Fibroblast of lung (primary cell): Measurements from ENCODE around the gene LRRFIP1.

Experiments used
- EZH2 ChIP-seq: IDR thresholded peaks from 2 replicates; pipeline ENCODE4 v1.5.1; 2012; ENCODE audit warnings: low read length, control low read depth, mild to moderate bottlenecking; ENCODE audit errors: missing control alignments
- TF ChIP-seq, protein P1 (sequence below), 2 donors: IDR thresholded peaks in 1 of 2; conservative IDR thresholded peaks in 1 of 2; 1 replicate in 1 of 2; 2 replicates in 1 of 2; pipeline ENCODE4 v1.5.1; 2011 to 2012; ENCODE audit warnings: low read length in 2 of 2, control low read depth in 1 of 2, inconsistent platforms in 1 of 2, low read depth in 1 of 2, mild to moderate bottlenecking in 1 of 2

- TF ChIP-seq, protein P1, sequence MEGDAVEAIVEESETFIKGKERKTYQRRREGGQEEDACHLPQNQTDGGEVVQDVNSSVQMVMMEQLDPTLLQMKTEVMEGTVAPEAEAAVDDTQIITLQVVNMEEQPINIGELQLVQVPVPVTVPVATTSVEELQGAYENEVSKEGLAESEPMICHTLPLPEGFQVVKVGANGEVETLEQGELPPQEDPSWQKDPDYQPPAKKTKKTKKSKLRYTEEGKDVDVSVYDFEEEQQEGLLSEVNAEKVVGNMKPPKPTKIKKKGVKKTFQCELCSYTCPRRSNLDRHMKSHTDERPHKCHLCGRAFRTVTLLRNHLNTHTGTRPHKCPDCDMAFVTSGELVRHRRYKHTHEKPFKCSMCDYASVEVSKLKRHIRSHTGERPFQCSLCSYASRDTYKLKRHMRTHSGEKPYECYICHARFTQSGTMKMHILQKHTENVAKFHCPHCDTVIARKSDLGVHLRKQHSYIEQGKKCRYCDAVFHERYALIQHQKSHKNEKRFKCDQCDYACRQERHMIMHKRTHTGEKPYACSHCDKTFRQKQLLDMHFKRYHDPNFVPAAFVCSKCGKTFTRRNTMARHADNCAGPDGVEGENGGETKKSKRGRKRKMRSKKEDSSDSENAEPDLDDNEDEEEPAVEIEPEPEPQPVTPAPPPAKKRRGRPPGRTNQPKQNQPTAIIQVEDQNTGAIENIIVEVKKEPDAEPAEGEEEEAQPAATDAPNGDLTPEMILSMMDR (conservative IDR thresholded peaks at IDR 0.05 in 1 of 2, IDR thresholded peaks at IDR 0.05 in 1 of 2; ENCODE audit: low read depth in 1 of 2, low read length in 2 of 2), result no peak
- no peak for TF ChIP-seq EZH2
Measured at GRCh38 chr2:237660381-237660900, 33.1 kb downstream of the LRRFIP1 start.
